ENCODE results near the gene ZBTB48. TPM values are rescaled to one million over a fixed set of nuclear protein-coding genes. Genes with fewer than 3 reads are reported as not detected.

Gene ZBTB48
- total RNA-seq, 3 donors from 2014 or later (not counting 1 experiment from before 2014, with no cell fraction given) = 45.6 to 56.4 (median 54.0) TPM

- Histone ChIP-seq H3K27ac (ENCODE audit: low read length) (no peak overlapping the region), H3K4me1 (ENCODE audit: control insufficient read depth, insufficient read depth, low read length) (no peaks in the 10 kb centered on the region), H3K27me3 (ENCODE audit: control insufficient read depth, insufficient read depth, low read length) (no peaks in the 10 kb centered on the region), H3K9me3 (ENCODE audit: control insufficient read depth, insufficient read depth, low read length) (no peaks in the 10 kb centered on the region), H3K36me3 (ENCODE audit: control insufficient read depth, insufficient read depth, low read length) (peaks cover 38% of the 10 kb centered on the region), H3K4me3 (ENCODE audit: low read length) (no peak overlapping the region)
- Mint-ChIP-seq H3K27me3 (ENCODE audit: low read depth in 2 of 2) (no peaks in the 10 kb centered on the region), H3K27ac (no peak overlapping the region), H3K4me3 (no peak overlapping the region), H3K9me3 (no peaks in the 10 kb centered on the region), H3K36me3 (peaks cover 6% of the 10 kb centered on the region), H3K4me1 (peaks cover 0 to 4% of the 10 kb centered on the region in 2 donors)
- WGBS (ENCODE audit: insufficient coverage) = 97% methylated on average over 8 of the region's 8 CpGs
- TF ChIP-seq, protein P1, sequence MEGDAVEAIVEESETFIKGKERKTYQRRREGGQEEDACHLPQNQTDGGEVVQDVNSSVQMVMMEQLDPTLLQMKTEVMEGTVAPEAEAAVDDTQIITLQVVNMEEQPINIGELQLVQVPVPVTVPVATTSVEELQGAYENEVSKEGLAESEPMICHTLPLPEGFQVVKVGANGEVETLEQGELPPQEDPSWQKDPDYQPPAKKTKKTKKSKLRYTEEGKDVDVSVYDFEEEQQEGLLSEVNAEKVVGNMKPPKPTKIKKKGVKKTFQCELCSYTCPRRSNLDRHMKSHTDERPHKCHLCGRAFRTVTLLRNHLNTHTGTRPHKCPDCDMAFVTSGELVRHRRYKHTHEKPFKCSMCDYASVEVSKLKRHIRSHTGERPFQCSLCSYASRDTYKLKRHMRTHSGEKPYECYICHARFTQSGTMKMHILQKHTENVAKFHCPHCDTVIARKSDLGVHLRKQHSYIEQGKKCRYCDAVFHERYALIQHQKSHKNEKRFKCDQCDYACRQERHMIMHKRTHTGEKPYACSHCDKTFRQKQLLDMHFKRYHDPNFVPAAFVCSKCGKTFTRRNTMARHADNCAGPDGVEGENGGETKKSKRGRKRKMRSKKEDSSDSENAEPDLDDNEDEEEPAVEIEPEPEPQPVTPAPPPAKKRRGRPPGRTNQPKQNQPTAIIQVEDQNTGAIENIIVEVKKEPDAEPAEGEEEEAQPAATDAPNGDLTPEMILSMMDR (IDR thresholded peaks at IDR 0.05) = no peak
- DNase-seq (no peak), ATAC-seq (no peak)
- intact Hi-C loops (cut with micrococcal nuclease) = no loop called here
These were observed 45.5 kb upstream of the ZBTB48 start for GRCh38 chr1:6534248-6534822.

- TF ChIP-seq, protein P1 (IDR thresholded peaks at IDR 0.05) = no peak
- Mint-ChIP-seq H3K36me3 (peaks cover 6% of the 10 kb centered on the region), H3K4me1 (peaks cover 0 to 4% of the 10 kb centered on the region in 2 donors), H3K27me3 (ENCODE audit: low read depth in 2 of 2) (no peaks in the 10 kb centered on the region), H3K9me3 (no peaks in the 10 kb centered on the region), H3K4me3 (no peak overlapping the region), H3K27ac (no peak overlapping the region)
- no peak overlapping the region for H3K4me3 ChIP-seq (ENCODE audit: low read length)
- peaks cover 40% of the 10 kb centered on the region for H3K36me3 ChIP-seq (ENCODE audit: control insufficient read depth, insufficient read depth, low read length)
- H3K4me1 ChIP-seq (ENCODE audit: control insufficient read depth, insufficient read depth, low read length) = no peaks in the 10 kb centered on the region
- DNase-seq (no peak), ATAC-seq (no peak)
- 92% methylated on average over 4 of the region's 4 CpGs for WGBS (ENCODE audit: insufficient coverage)
- no peaks in the 10 kb centered on the region for H3K27me3 ChIP-seq (ENCODE audit: control insufficient read depth, insufficient read depth, low read length)
- intact Hi-C loops (cut with micrococcal nuclease) = no loop called here
- H3K9me3 ChIP-seq (ENCODE audit: control insufficient read depth, insufficient read depth, low read length) = no peaks in the 10 kb centered on the region
- H3K27ac ChIP-seq (ENCODE audit: low read length) = no peak overlapping the region
These were observed 44.6 kb upstream of the ZBTB48 start for GRCh38 chr1:6535214-6535613.

- H3K27ac ChIP-seq (ENCODE audit: low read length) = no peak overlapping the region
- H3K36me3 Mint-ChIP-seq = peaks cover 6% of the 10 kb centered on the region
- H3K9me3 ChIP-seq (ENCODE audit: control insufficient read depth, insufficient read depth, low read length) = no peaks in the 10 kb centered on the region
- H3K4me1 ChIP-seq (ENCODE audit: control insufficient read depth, insufficient read depth, low read length) = no peaks in the 10 kb centered on the region
- TF ChIP-seq, protein P1 (IDR thresholded peaks at IDR 0.05) = no peak
- no peak overlapping the region for H3K27ac Mint-ChIP-seq
- H3K36me3 ChIP-seq (ENCODE audit: control insufficient read depth, insufficient read depth, low read length) = peaks cover 38% of the 10 kb centered on the region
- no peak overlapping the region for H3K4me3 Mint-ChIP-seq
- 100% methylated on average over 2 of the region's 5 CpGs for WGBS (ENCODE audit: insufficient coverage)
- ATAC-seq (no peak), DNase-seq (no peak)
- intact Hi-C loops (cut with micrococcal nuclease) = no loop called here
- H3K4me1 Mint-ChIP-seq = peaks cover 0 to 4% of the 10 kb centered on the region in 2 donors
- H3K4me3 ChIP-seq (ENCODE audit: low read length) = no peak overlapping the region
- H3K27me3 ChIP-seq (ENCODE audit: control insufficient read depth, insufficient read depth, low read length) = no peaks in the 10 kb centered on the region
- no peaks in the 10 kb centered on the region for H3K27me3 Mint-ChIP-seq (ENCODE audit: low read depth in 2 of 2)
- no peaks in the 10 kb centered on the region for H3K9me3 Mint-ChIP-seq
These were observed 43.5 kb upstream of the ZBTB48 start for GRCh38 chr1:6536291-6536690.

- Mint-ChIP-seq H3K4me3 (no peak overlapping the region), H3K27ac (no peak overlapping the region), H3K27me3 (ENCODE audit: low read depth in 2 of 2) (no peaks in the 10 kb centered on the region), H3K36me3 (no peaks in the 10 kb centered on the region), H3K4me1 (peaks cover 0 to 4% of the 10 kb centered on the region in 2 donors), H3K9me3 (no peaks in the 10 kb centered on the region)
- intact Hi-C loops (cut with micrococcal nuclease) = no loop called here
- no peak overlapping the region for H3K4me3 ChIP-seq (ENCODE audit: low read length)
- DNase-seq (no peak), ATAC-seq (no peak)
- TF ChIP-seq, protein P1 (IDR thresholded peaks at IDR 0.05) = no peak
- H3K27me3 ChIP-seq (ENCODE audit: control insufficient read depth, insufficient read depth, low read length) = no peaks in the 10 kb centered on the region
- WGBS (ENCODE audit: insufficient coverage) = 0% methylated on average over 1 of the region's 3 CpGs
- H3K4me1 ChIP-seq (ENCODE audit: control insufficient read depth, insufficient read depth, low read length) = no peaks in the 10 kb centered on the region
- peaks cover 25% of the 10 kb centered on the region for H3K36me3 ChIP-seq (ENCODE audit: control insufficient read depth, insufficient read depth, low read length)
- no peak overlapping the region for H3K27ac ChIP-seq (ENCODE audit: low read length)
- H3K9me3 ChIP-seq (ENCODE audit: control insufficient read depth, insufficient read depth, low read length) = no peaks in the 10 kb centered on the region
These were observed 40.8 kb upstream of the ZBTB48 start for GRCh38 chr1:6538956-6539355.
